ENCODE data around the gene SENP6. TPM values are rescaled to one million over a fixed set of nuclear protein-coding genes. Genes with fewer than 3 reads are reported as not detected.
A peak's percentile ranks its signal among the peaks of the same experiment; 100 is the strongest.

Gene SENP6
- polyA plus RNA-seq, 3 donors: 22.3 to 43.9 (median 31.9) TPM

- Histone ChIP-seq H3K9ac (ENCODE audit: insufficient read depth, low read length, poor library complexity, severe bottlenecking) (no peak overlapping the region), H3K27me3 (ENCODE audit: control insufficient read depth in 2 of 2, insufficient read depth in 2 of 2, low read length in 2 of 2) (no peaks in the 10 kb centered on the region), H2AFZ (ENCODE audit: insufficient read depth, low read depth, low read length, poor library complexity, severe bottlenecking) (no peak overlapping the region), H3K79me2 (ENCODE audit: insufficient read depth, low read length) (peaks cover 95% of the 10 kb centered on the region), H3K4me1 (ENCODE audit: control insufficient read depth in 1 of 2, insufficient read depth in 2 of 2, low read length in 2 of 2) (peaks cover 84 to 98% of the 10 kb centered on the region in 2 donors), H3K4me3 (replicated peaks in 1 of 3; ENCODE audit: low read depth in 2 of 3, low read length in 3 of 3) (peak overlapping the region in 2 of 3 experiments; percentile 20 to 60), H3K36me3 (replicated peaks in 1 of 2; ENCODE audit: control insufficient read depth in 1 of 2, insufficient read depth in 2 of 2, low read length in 2 of 2) (no peaks in the 10 kb centered on the region), H3K9me3 (replicated peaks in 1 of 2; ENCODE audit: control insufficient read depth in 1 of 2, insufficient read depth in 1 of 2, low read length in 2 of 2) (no peaks in the 10 kb centered on the region), H3K27ac (ENCODE audit: low read depth in 1 of 2, low read length in 2 of 2) (peak overlapping the region in 1 of 2 donors; percentile 76), H3K4me2 (replicated peaks; ENCODE audit: extremely low read depth, low read length, poor library complexity, severe bottlenecking) (peak overlapping the region; percentile 65), H4K20me1 (ENCODE audit: insufficient read depth, low read length) (peaks cover 76% of the 10 kb centered on the region)
- TF ChIP-seq CTCF (IDR thresholded peaks at IDR 0.05): no peak
- H3K4me3 Mint-ChIP-seq: peak overlapping the region; percentile 62 to 71
- intact Hi-C loops (cut with micrococcal nuclease): loop anchor here in 1 of 2 donors (10.0 kb wide), 1 partner anchor 324 kb away; the partner anchor contains the start of gene TMEM30A
- H3K27ac Mint-ChIP-seq: peak overlapping the region; percentile 73 to 95 (median 87)
- H3K27me3 Mint-ChIP-seq (ENCODE audit: low read depth in 3 of 3): peaks cover 0 to 2% (median 0%) of the 10 kb centered on the region in 3 donors
- no CpG with 5 or more reads among the region's 4 CpGs for WGBS (ENCODE audit: insufficient coverage)
- DNase-seq: peak; percentile 46 to 89 (median 80)
- peaks cover 96% of the 10 kb centered on the region for H3K4me1 Mint-ChIP-seq
- H3K36me3 Mint-ChIP-seq: peaks cover 0 to 13% of the 10 kb centered on the region in 2 donors
- H3K9me3 Mint-ChIP-seq: peaks cover 0 to 3% (median 0%) of the 10 kb centered on the region in 7 donors
Observed at GRCh38 chr6:75608956-75609533, 7.4 kb downstream of the SENP6 start.

GRCh38 chr6:75609639-75610590, 8.2 kb downstream of the SENP6 start:
- Histone ChIP-seq H3K27ac (ENCODE audit: low read depth in 1 of 2, low read length in 2 of 2) (peak overlapping the region in 1 of 2 donors; percentile 76), H3K9ac (ENCODE audit: insufficient read depth, low read length, poor library complexity, severe bottlenecking) (no peak overlapping the region), H2AFZ (ENCODE audit: insufficient read depth, low read depth, low read length, poor library complexity, severe bottlenecking) (no peak overlapping the region), H3K9me3 (replicated peaks in 1 of 2; ENCODE audit: control insufficient read depth in 1 of 2, insufficient read depth in 1 of 2, low read length in 2 of 2) (no peaks in the 10 kb centered on the region), H4K20me1 (ENCODE audit: insufficient read depth, low read length) (peaks cover 84% of the 10 kb centered on the region), H3K36me3 (replicated peaks in 1 of 2; ENCODE audit: control insufficient read depth in 1 of 2, insufficient read depth in 2 of 2, low read length in 2 of 2) (no peaks in the 10 kb centered on the region), H3K79me2 (ENCODE audit: insufficient read depth, low read length) (peaks cover 95% of the 10 kb centered on the region), H3K4me1 (ENCODE audit: control insufficient read depth in 1 of 2, insufficient read depth in 2 of 2, low read length in 2 of 2) (peaks cover 80 to 98% of the 10 kb centered on the region in 2 donors), H3K4me3 (replicated peaks in 1 of 3; ENCODE audit: low read depth in 2 of 3, low read length in 3 of 3) (peak overlapping the region in 1 of 3 experiments; percentile 60), H3K4me2 (replicated peaks; ENCODE audit: extremely low read depth, low read length, poor library complexity, severe bottlenecking) (peak overlapping the region; percentile 65), H3K27me3 (ENCODE audit: control insufficient read depth in 2 of 2, insufficient read depth in 2 of 2, low read length in 2 of 2) (no peaks in the 10 kb centered on the region)
- TF ChIP-seq CTCF (IDR thresholded peaks at IDR 0.05): no peak
- H3K9me3 Mint-ChIP-seq: no peaks in the 10 kb centered on the region
- DNase-seq: peak in 1 of 3 donors; percentile 44
- H3K36me3 Mint-ChIP-seq: peaks cover 0 to 9% of the 10 kb centered on the region in 2 donors
- H3K4me1 Mint-ChIP-seq: peaks cover 96% of the 10 kb centered on the region
- no peak overlapping the region for H3K4me3 Mint-ChIP-seq
- intact Hi-C loops (cut with micrococcal nuclease): loop anchor here in 1 of 2 donors (10.0 kb wide), 1 partner anchor 325 kb away; the partner anchor contains the start of gene TMEM30A
- H3K27ac Mint-ChIP-seq: peak overlapping the region in 6 of 7 donors; percentile 73 to 89 (median 84)
- WGBS (ENCODE audit: insufficient coverage): 83% methylated on average over 2 of the region's 6 CpGs
- H3K27me3 Mint-ChIP-seq (ENCODE audit: low read depth in 3 of 3): peaks cover 0 to 2% (median 1%) of the 10 kb centered on the region in 3 donors

All from CD14-positive monocyte (primary cell).